HepG2 (cell line): ENCODE data around the gene FSD1. TPM values are rescaled to one million over a fixed set of nuclear protein-coding genes. Genes with fewer than 3 reads are reported as not detected.

Experiments
- HES4 ChIP-seq: sonication (generic); formaldehyde crosslinking; IDR thresholded peaks from 2 replicates; pipeline ENCODE4 v1.9.0; 2021; ENCODE audit warnings: mild to moderate bottlenecking, missing genetic modification reagents, borderline replicate concordance
- MED1 ChIP-seq: sonication (generic); formaldehyde crosslinking; IDR thresholded peaks from 2 replicates; pipeline ENCODE4 v1.4.0; 2020; ENCODE audit warnings: missing genetic modification reagents
- MLLT10 ChIP-seq: sonication (generic); formaldehyde crosslinking; IDR thresholded peaks from 2 replicates; pipeline ENCODE4 v1.4.0; 2020; ENCODE audit warnings: missing genetic modification reagents
- NCOA5 ChIP-seq: sonication (generic); formaldehyde crosslinking; IDR thresholded peaks from 2 replicates; pipeline ENCODE4 v1.4.0; 2020; ENCODE audit warnings: missing genetic modification reagents
- NFATC3 ChIP-seq: sonication (generic); formaldehyde crosslinking; IDR thresholded peaks from 2 replicates; pipeline ENCODE4 v1.5.1; 2020; ENCODE audit warnings: mild to moderate bottlenecking, missing genetic modification reagents
- RBFOX2 ChIP-seq: fragments of 200-400 bp; formaldehyde crosslinking; IDR thresholded peaks from 2 replicates; pipeline ENCODE4 v1.6.1; 2017; ENCODE audit warnings: low read depth, mild to moderate bottlenecking, low read length
- ZNF143 ChIP-seq: sonication (generic); formaldehyde crosslinking; IDR thresholded peaks from 2 replicates; pipeline ENCODE4 v1.4.0; 2020; ENCODE audit warnings: missing genetic modification reagents
- ZNF224 ChIP-seq: sonication (generic); formaldehyde crosslinking; IDR thresholded peaks from 2 replicates; pipeline ENCODE4 v1.5.0; 2020; ENCODE audit warnings: mild to moderate bottlenecking, missing genetic modification reagents
- ZNF234 ChIP-seq: sonication (generic); formaldehyde crosslinking; conservative IDR thresholded peaks from 2 replicates; pipeline ENCODE4 v1.5.1; 2020; ENCODE audit warnings: mild to moderate bottlenecking, missing genetic modification reagents
- ZNF598 ChIP-seq: sonication (generic); formaldehyde crosslinking; IDR thresholded peaks from 2 replicates; pipeline ENCODE4 v1.5.1; 2020; ENCODE audit warnings: mild to moderate bottlenecking, missing genetic modification reagents, borderline replicate concordance
- ZSCAN29 ChIP-seq: sonication (generic); formaldehyde crosslinking; conservative IDR thresholded peaks from 2 replicates; pipeline ENCODE4 v1.4.0; 2020; ENCODE audit warnings: mild to moderate bottlenecking, missing genetic modification reagents
- polyA plus RNA-seq, 8 experiments: library from polyadenylated mRNA; depleted of rRNA in 3 of 8; stranded (reverse) in 7 of 8; unstranded in 1 of 8; fragments of >200 nt; fragmentation: Illumina TruSeq in 4 of 8; extraction: Trizol in 4 of 8; gene quantifications; 2 replicates each; pipeline versions ENCODE4 v1.2.1 to v1.2.3, GENCODE V29; 2011 to 2016; ENCODE audit warnings: low read depth in 4 of 8, missing spikeins in 1 of 8, mixed read lengths in 1 of 8; ENCODE audit not compliant: insufficient read depth in 1 of 8
- total RNA-seq, 5 experiments: library from RNA; depleted of rRNA; stranded (reverse); fragments of >200 nt; fragmentation: Illumina TruSeq; extraction: Trizol; gene quantifications; 2 replicates each; pipeline ENCODE4 v1.2.3, GENCODE V29; 2016; ENCODE audit warnings: low read depth in 1 of 5
- TF ChIP-seq, protein P1 (sequence below): fragments of 450-650 bp; IDR thresholded peaks from 2 replicates; pipeline ENCODE4 v1.6.1; 2017; ENCODE audit warnings: mild to moderate bottlenecking
- TF ChIP-seq, protein P2 (sequence below): sonication (generic); formaldehyde crosslinking; IDR thresholded peaks from 2 replicates; pipeline ENCODE4 v1.4.0; 2020; ENCODE audit warnings: missing genetic modification reagents, borderline replicate concordance
- TF ChIP-seq, protein P3 (sequence below): sonication (generic); formaldehyde crosslinking; IDR thresholded peaks from 2 replicates; pipeline ENCODE4 v1.8.0; 2022; ENCODE audit warnings: missing genetic modification reagents, mild to moderate bottlenecking, moderate library complexity, borderline replicate concordance

The FSD1 gene
- total and polyA plus RNA-seq, 2 of the 13 experiments (the other 11 are each of a cell fraction or from before 2014, with no cell fraction given) = 0.29 to 0.66 TPM

DNA sequence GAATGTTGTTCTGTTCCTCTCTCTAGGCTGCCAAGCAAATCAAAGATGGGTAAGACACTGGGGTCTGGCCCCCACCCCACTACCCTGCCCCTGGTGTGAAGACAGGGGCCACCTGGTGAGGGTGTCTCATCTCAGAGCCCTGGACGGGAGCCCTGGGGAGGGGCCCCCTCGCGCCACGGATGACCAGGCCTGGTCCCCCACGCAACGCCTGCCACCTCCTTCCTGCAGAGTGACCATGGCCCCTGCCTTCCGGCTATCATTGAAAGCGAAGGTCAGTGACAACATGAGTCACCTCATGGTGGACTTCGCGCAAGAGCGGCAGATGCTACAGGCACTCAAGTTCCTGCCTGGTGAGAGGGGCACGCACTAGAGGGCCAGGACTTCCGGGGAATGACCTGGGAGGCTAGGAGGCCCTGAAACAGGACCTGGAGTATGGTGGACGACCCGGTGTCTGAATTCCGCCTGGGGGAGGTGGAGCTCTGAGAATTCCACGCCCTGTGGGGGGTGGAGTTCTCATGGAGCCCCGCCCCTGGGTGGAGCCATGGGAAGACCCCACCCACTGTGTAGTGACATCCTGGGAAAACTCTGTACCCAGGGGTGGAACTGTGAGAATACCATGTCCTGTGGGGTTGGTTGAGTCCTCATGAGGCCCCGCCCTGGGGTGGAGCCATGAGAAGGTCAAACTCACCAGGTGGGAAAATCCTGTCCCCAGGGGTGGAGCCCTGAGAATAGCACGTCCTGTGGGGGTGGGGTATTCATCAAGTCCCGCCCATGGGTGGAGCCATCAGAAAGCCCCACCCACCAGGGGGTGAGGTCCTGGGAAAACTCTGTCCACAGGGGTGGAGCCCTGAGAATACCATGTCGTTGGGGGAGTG lies 6.1 kb downstream of the FSD1 start (continued):
- TF ChIP-seq, protein P1, sequence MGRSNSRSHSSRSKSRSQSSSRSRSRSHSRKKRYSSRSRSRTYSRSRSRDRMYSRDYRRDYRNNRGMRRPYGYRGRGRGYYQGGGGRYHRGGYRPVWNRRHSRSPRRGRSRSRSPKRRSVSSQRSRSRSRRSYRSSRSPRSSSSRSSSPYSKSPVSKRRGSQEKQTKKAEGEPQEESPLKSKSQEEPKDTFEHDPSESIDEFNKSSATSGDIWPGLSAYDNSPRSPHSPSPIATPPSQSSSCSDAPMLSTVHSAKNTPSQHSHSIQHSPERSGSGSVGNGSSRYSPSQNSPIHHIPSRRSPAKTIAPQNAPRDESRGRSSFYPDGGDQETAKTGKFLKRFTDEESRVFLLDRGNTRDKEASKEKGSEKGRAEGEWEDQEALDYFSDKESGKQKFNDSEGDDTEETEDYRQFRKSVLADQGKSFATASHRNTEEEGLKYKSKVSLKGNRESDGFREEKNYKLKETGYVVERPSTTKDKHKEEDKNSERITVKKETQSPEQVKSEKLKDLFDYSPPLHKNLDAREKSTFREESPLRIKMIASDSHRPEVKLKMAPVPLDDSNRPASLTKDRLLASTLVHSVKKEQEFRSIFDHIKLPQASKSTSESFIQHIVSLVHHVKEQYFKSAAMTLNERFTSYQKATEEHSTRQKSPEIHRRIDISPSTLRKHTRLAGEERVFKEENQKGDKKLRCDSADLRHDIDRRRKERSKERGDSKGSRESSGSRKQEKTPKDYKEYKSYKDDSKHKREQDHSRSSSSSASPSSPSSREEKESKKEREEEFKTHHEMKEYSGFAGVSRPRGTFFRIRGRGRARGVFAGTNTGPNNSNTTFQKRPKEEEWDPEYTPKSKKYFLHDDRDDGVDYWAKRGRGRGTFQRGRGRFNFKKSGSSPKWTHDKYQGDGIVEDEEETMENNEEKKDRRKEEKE = no peak
- peak; percentile 60 for TF ChIP-seq RBFOX2
- TF ChIP-seq, protein P2, sequence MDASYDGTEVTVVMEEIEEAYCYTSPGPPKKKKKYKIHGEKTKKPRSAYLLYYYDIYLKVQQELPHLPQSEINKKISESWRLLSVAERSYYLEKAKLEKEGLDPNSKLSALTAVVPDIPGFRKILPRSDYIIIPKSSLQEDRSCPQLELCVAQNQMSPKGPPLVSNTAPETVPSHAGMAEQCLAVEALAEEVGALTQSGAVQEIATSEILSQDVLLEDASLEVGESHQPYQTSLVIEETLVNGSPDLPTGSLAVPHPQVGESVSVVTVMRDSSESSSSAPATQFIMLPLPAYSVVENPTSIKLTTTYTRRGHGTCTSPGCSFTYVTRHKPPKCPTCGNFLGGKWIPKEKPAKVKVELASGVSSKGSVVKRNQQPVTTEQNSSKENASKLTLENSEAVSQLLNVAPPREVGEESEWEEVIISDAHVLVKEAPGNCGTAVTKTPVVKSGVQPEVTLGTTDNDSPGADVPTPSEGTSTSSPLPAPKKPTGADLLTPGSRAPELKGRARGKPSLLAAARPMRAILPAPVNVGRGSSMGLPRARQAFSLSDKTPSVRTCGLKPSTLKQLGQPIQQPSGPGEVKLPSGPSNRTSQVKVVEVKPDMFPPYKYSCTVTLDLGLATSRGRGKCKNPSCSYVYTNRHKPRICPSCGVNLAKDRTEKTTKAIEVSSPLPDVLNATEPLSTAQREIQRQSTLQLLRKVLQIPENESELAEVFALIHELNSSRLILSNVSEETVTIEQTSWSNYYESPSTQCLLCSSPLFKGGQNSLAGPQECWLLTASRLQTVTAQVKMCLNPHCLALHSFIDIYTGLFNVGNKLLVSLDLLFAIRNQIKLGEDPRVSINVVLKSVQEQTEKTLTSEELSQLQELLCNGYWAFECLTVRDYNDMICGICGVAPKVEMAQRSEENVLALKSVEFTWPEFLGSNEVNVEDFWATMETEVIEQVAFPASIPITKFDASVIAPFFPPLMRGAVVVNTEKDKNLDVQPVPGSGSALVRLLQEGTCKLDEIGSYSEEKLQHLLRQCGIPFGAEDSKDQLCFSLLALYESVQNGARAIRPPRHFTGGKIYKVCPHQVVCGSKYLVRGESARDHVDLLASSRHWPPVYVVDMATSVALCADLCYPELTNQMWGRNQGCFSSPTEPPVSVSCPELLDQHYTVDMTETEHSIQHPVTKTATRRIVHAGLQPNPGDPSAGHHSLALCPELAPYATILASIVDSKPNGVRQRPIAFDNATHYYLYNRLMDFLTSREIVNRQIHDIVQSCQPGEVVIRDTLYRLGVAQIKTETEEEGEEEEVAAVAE = peak; percentile 76
- TF ChIP-seq ZNF224 (CRISPR knock-in tag) = no peak
- TF ChIP-seq MLLT10 (CRISPR knock-in tag) = no peak
- no peak for TF ChIP-seq ZNF234 (CRISPR knock-in tag)
- TF ChIP-seq ZNF598 (CRISPR knock-in tag) = no peak
- TF ChIP-seq ZNF143 (CRISPR knock-in tag) = no peak
- 0 out of 2 replicates have a peak, but pooled peaks have one; percentile 49 for TF ChIP-seq HES4 (CRISPR knock-in tag)
- TF ChIP-seq MED1 (CRISPR knock-in tag) = peak; percentile 94
- peak; percentile 38; the same call in 1 of the 2 replicates for TF ChIP-seq NFATC3 (CRISPR knock-in tag)
- TF ChIP-seq, protein P3, sequence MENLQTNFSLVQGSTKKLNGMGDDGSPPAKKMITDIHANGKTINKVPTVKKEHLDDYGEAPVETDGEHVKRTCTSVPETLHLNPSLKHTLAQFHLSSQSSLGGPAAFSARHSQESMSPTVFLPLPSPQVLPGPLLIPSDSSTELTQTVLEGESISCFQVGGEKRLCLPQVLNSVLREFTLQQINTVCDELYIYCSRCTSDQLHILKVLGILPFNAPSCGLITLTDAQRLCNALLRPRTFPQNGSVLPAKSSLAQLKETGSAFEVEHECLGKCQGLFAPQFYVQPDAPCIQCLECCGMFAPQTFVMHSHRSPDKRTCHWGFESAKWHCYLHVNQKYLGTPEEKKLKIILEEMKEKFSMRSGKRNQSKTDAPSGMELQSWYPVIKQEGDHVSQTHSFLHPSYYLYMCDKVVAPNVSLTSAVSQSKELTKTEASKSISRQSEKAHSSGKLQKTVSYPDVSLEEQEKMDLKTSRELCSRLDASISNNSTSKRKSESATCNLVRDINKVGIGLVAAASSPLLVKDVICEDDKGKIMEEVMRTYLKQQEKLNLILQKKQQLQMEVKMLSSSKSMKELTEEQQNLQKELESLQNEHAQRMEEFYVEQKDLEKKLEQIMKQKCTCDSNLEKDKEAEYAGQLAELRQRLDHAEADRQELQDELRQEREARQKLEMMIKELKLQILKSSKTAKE = peak; percentile 73; the same call in 1 of the 2 replicates
- TF ChIP-seq ZSCAN29 (CRISPR knock-in tag) = no peak; the same call in 1 of the 2 replicates
- TF ChIP-seq NCOA5 (CRISPR knock-in tag) = no peak
